HG03442 (cell line): ENCODE results near the gene MRPL44.
A peak's percentile ranks its signal among the peaks of the same experiment; 100 is the strongest.
"Not testable (repeated sequence)": the region's sequence is repeated elsewhere in the genome, so short reads cannot be mapped to it uniquely, and the experiment has no call there.

ENCODE experiments used
- ATAC-seq: cut with Tn5 transposase; IDR thresholded peaks from one replicate; pipeline ENCODE4 v1.9.1; 2021; ENCODE audit warnings: mild to moderate bottlenecking, moderate library complexity; ENCODE audit not compliant: unreplicated experiment

The MRPL44 gene

GRCh38 chr2:223935459-223936125, 21.7 kb upstream of the MRPL44 start:
- ATAC-seq = no peak

GRCh38 chr2:223936862-223937326, 20.4 kb upstream of the MRPL44 start:
- ATAC-seq = peak; percentile 26

- ATAC-seq = no peak
These were observed 19.7 kb upstream of the MRPL44 start for GRCh38 chr2:223937535-223937934.

- not testable (repeated sequence) for ATAC-seq
These were observed 17.8 kb upstream of the MRPL44 start for GRCh38 chr2:223939438-223939837.

- peak; percentile 53 for ATAC-seq
These were observed 15.5 kb upstream of the MRPL44 start for GRCh38 chr2:223941579-223942277.

- ATAC-seq = no peak
These were observed 14.1 kb upstream of the MRPL44 start for GRCh38 chr2:223943135-223943534.

- ATAC-seq = no peak
These were observed 13.7 kb upstream of the MRPL44 start for GRCh38 chr2:223943561-223944008.

GRCh38 chr2:223944166-223944702, 13.0 kb upstream of the MRPL44 start:
- ATAC-seq = no peak

- ATAC-seq = peak; percentile 60
These were observed 12.3 kb upstream of the MRPL44 start, which contains the start of gene WDFY1 for GRCh38 chr2:223944703-223945531. WDFY1 (minus strand) TSS chr2:223945335; CDS start chr2:223945284, 51 bp downstream.

- no peak for ATAC-seq
These were observed 11.5 kb upstream of the MRPL44 start for GRCh38 chr2:223945755-223946154.

GRCh38 chr2:223947711-223948205, 9.5 kb upstream of the MRPL44 start:
- ATAC-seq = no peak

- ATAC-seq = no peak
These were observed 7.9 kb upstream of the MRPL44 start for GRCh38 chr2:223949241-223949840.

GRCh38 chr2:223950448-223951347, 6.6 kb upstream of the MRPL44 start:
- ATAC-seq = no peak

GRCh38 chr2:223952280-223952968, 4.8 kb upstream of the MRPL44 start:
- peak; percentile 42 for ATAC-seq

GRCh38 chr2:223954401-223954800, 2.9 kb upstream of the MRPL44 start:
- ATAC-seq = no peak

GRCh38 chr2:223956300-223956699, 963 bp upstream of the MRPL44 start:
- ATAC-seq = peak; percentile 45

GRCh38 chr2:223959688-223960087, 2.4 kb downstream of the MRPL44 start:
- no peak for ATAC-seq

GRCh38 chr2:223967981-223968380, 10.7 kb downstream of the MRPL44 start:
- ATAC-seq = no peak

GRCh38 chr2:223969315-223969714, 12.1 kb downstream of the MRPL44 start:
- ATAC-seq = no peak
